ENCODE results near the gene PTPRR.

The PTPRR gene

GRCh38 chr12:70661466-70662161, 258.9 kb downstream of the PTPRR start:
- no peak for TF ChIP-seq CTCF (IDR thresholded peaks at IDR 0.05; ENCODE audit: low read depth, low read length)
- peak; percentile 22 for DNase-seq (ENCODE audit: extremely low read depth, low read depth)

- peak; percentile 8 for DNase-seq (ENCODE audit: extremely low read depth, low read depth)
- no peak for TF ChIP-seq CTCF (IDR thresholded peaks at IDR 0.05; ENCODE audit: low read depth, low read length)
These were observed 259.8 kb downstream of the PTPRR start for GRCh38 chr12:70660620-70661219.

- no peak for DNase-seq (ENCODE audit: extremely low read depth, low read depth)
- no peak for TF ChIP-seq CTCF (IDR thresholded peaks at IDR 0.05; ENCODE audit: low read depth, low read length)
These were observed 260.4 kb downstream of the PTPRR start for GRCh38 chr12:70660002-70660604.

GRCh38 chr12:70659077-70659606, 261.4 kb downstream of the PTPRR start:
- no peak for TF ChIP-seq CTCF (IDR thresholded peaks at IDR 0.05; ENCODE audit: low read depth, low read length)
- DNase-seq (ENCODE audit: extremely low read depth, low read depth): no peak

- no peak for DNase-seq (ENCODE audit: extremely low read depth, low read depth)
- no peak for TF ChIP-seq CTCF (IDR thresholded peaks at IDR 0.05; ENCODE audit: low read depth, low read length)
These were observed 262.8 kb downstream of the PTPRR start for GRCh38 chr12:70657616-70658286.

GRCh38 chr12:70652451-70652850, 268.1 kb downstream of the PTPRR start:
- no peak for TF ChIP-seq CTCF (IDR thresholded peaks at IDR 0.05; ENCODE audit: low read depth, low read length)
- no peak for DNase-seq (ENCODE audit: extremely low read depth, low read depth)

Measured in AG09319 (cell line).